GM12892 (cell line): ENCODE results near the gene UBE2F.

Source experiments
- POLR2A ChIP-seq: IDR thresholded peaks from 2 replicates; pipeline ENCODE4 v1.6.1; 2011; ENCODE audit warnings: low read depth, low read length, control low read depth
- TAF1 ChIP-seq: IDR thresholded peaks from 2 replicates; pipeline ENCODE4 v1.6.1; 2011; ENCODE audit warnings: low read depth, mild to moderate bottlenecking, control low read depth, low read length, borderline replicate concordance

DNA sequence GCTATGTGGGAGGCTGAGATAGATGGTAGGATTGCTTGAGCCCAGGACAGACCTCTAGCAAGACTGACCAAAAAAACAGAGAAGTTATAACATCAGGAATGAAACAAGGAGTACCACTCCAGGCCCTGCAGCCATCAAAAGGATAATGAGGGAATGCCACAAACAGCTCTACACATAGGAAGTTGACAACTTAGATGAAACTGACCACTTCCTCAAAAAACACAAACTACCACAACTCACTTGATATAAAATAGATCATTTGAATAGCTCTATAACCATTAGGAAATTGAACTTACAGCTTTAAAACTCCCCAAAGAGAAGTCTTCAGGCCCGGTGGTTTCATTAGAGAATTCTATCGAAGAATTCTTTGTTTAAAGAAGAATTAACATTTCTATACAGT, 120.4 kb downstream of the UBE2F start:
- TF ChIP-seq POLR2A (no peak), TAF1 (no peak)
